Keratinocyte (primary cell): ENCODE data around the gene PAIP2B. TPM values are rescaled to one million over a fixed set of nuclear protein-coding genes. Genes with fewer than 3 reads are reported as not detected.

Source experiments
- DNase-seq: peaks from one replicate; pipeline ENCODE4 v3.0.0-alpha.2; 2011; ENCODE audit warnings: low read depth, missing footprints, low spot score
- FAIRE-seq: peaks from 2 replicates; lab custom pipeline; 2011; peaks lifted over from hg19 to GRCh38; lab: Jason Lieb, UNC
- H2AFZ ChIP-seq: 2 replicates; pipeline ENCODE4 v1.6.0; 2012; ENCODE audit warnings: low read length, control low read depth, inconsistent platforms; ENCODE audit not compliant: control insufficient read depth
- H3K27ac ChIP-seq: 2 replicates; pipeline ENCODE4 v1.5.1; 2011; ENCODE audit warnings: low read length; ENCODE audit not compliant: control insufficient read depth, insufficient read depth
- H3K27me3 ChIP-seq: 3 replicates; pipeline ENCODE4 v1.6.0; 2011; ENCODE audit warnings: low read length; ENCODE audit not compliant: control insufficient read depth, insufficient read depth; ENCODE audit errors: extremely low read depth
- H3K36me3 ChIP-seq, 2 experiments: 2 replicates in 1 of 2; 3 replicates in 1 of 2; pipeline ENCODE4 v1.5.1; 2011; ENCODE audit warnings: low read length in 2 of 2, mild to moderate bottlenecking in 1 of 2; ENCODE audit not compliant: control insufficient read depth in 2 of 2, insufficient read depth in 2 of 2; ENCODE audit errors: extremely low read depth in 1 of 2
- H3K4me1 ChIP-seq: 3 replicates; pipeline ENCODE4 v1.5.1; 2011; ENCODE audit warnings: low read length; ENCODE audit not compliant: control insufficient read depth, insufficient read depth; ENCODE audit errors: extremely low read depth
- H3K4me2 ChIP-seq: 3 replicates; pipeline ENCODE4 v1.6.0; 2011; ENCODE audit warnings: low read depth, low read length; ENCODE audit not compliant: control insufficient read depth, insufficient read depth; ENCODE audit errors: extremely low read depth
- H3K4me3 ChIP-seq, 3 experiments: fragments of 200-600 bp in 1 of 3; sonication (generic) in 1 of 3; 2 replicates in 2 of 3; 3 replicates in 1 of 3; pipeline ENCODE4 v1.5.1; 2011 to 2016; ENCODE audit warnings: low read length in 3 of 3, mild to moderate bottlenecking in 3 of 3, control low read depth in 2 of 3, inconsistent platforms in 1 of 3, low read depth in 1 of 3, mixed read lengths in 1 of 3, mixed run types in 1 of 3, moderate library complexity in 1 of 3; ENCODE audit not compliant: control insufficient read depth in 2 of 3, insufficient read depth in 2 of 3; ENCODE audit errors: extremely low read depth in 1 of 3
- H3K79me2 ChIP-seq: 2 replicates; pipeline ENCODE4 v1.6.0; 2012; ENCODE audit warnings: low read length; ENCODE audit not compliant: control insufficient read depth, insufficient read depth
- H3K9ac ChIP-seq: 3 replicates; pipeline ENCODE4 v1.6.0; 2011; ENCODE audit warnings: low read length; ENCODE audit not compliant: control insufficient read depth, insufficient read depth; ENCODE audit errors: extremely low read depth
- H3K9me1 ChIP-seq: 3 replicates; pipeline ENCODE4 v1.6.0; 2011; ENCODE audit warnings: low read length; ENCODE audit not compliant: control insufficient read depth, insufficient read depth; ENCODE audit errors: extremely low read depth
- H3K9me3 ChIP-seq: 2 replicates; pipeline ENCODE4 v1.5.1; 2012; ENCODE audit warnings: low read depth, low read length; ENCODE audit not compliant: control insufficient read depth
- H4K20me1 ChIP-seq: 3 replicates; pipeline ENCODE4 v1.6.0; 2011; ENCODE audit warnings: low read length; ENCODE audit not compliant: control insufficient read depth, insufficient read depth; ENCODE audit errors: extremely low read depth
- EZH2 ChIP-seq: IDR thresholded peaks from one replicate; pipeline ENCODE4 v1.6.1; 2012; ENCODE audit warnings: inconsistent platforms, mild to moderate bottlenecking, low read length, moderate library complexity
- dilution Hi-C: fragments of 300-500 bp; cut with MboI; formaldehyde crosslinking; loops from one replicate; pipeline ENCODE4 v1.7.0; 2020; ENCODE audit warnings: low sequenced_read_pairs; ENCODE audit not compliant: extremely low pct_ligation_motif_present
- polyA plus RNA-seq, 5 experiments: library from polyadenylated mRNA; depleted of rRNA in 3 of 5; stranded (reverse) in 3 of 5; stranded (forward) in 1 of 5; unstranded in 1 of 5; fragments of >200 nt; gene quantifications; 1 replicate in 1 of 5; 2 replicates in 3 of 5; 3 replicates in 1 of 5; pipeline versions ENCODE4 v1.2.1 to v1.2.3, GENCODE V29; 2011 to 2012; ENCODE audit warnings: missing spikeins in 2 of 5, low read depth in 1 of 5, low replicate concordance in 1 of 5
- TF ChIP-seq, protein P1 (sequence below), 3 experiments: IDR thresholded peaks in 1 of 3; conservative IDR thresholded peaks in 1 of 3; optimal IDR thresholded peaks in 1 of 3; 2 replicates in 2 of 3; 3 replicates in 1 of 3; pipeline versions ENCODE3 to v1.5.1; 2011; ENCODE audit warnings: low read length in 3 of 3, mild to moderate bottlenecking in 3 of 3, moderate library complexity in 2 of 3, control low read depth in 1 of 3, inconsistent platforms in 1 of 3; ENCODE audit not compliant: insufficient read depth in 2 of 3; ENCODE audit errors: extremely low read depth in 1 of 3

Gene PAIP2B
- polyA plus RNA-seq, 1 donor (not counting 4 experiments of a cell fraction or from before 2014, with no cell fraction given): 1.7 TPM

DNA sequence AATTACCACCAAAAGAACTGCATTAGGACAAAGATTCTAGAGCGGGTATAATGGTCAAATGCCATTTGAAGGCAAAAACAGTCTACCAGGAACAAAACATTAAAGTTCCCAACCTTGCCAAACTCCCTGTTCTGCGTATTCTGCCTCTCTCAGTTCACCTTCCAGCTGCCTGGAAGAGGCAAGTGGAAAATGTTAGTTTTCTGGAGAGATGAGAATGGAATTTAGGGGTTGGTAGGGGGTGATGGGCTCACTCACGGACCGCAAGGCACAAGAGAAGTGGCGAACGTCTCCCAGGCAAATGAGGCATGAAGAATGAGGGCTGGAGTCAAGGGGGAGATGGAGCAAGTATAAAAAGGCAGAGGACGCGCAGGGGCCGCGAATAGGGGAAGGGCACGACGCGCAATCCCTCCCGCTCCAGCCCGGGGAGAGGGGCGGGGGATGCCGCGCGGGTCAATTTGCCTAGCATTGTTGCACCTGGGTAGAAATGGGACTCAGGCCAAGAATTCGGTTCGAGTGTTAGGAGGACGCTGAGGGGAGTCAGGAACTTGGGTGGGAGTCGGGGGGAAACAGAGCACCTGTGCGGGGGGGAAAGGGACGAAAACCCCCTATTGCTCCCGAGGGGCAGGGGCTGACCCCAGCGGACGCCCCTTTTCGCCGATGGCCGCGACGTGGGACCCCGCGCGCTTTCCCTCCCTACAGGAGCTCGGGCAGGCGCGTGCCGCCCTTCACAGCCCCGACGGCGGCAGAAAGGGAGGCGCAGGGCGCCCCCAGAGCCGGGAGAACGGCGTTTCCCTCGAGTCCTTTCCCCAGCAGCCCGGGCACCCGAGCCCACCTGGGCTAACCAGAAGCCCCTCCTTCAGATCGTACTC is 573 bp downstream of the PAIP2B start:
- Histone ChIP-seq H3K4me2 (peak overlapping the region; percentile 62), H3K27ac (peak overlapping the region; percentile 25), H3K9ac (peak overlapping the region; percentile 66), H2AFZ (peak overlapping the region; percentile 100), H3K4me3 (peak overlapping the region; percentile 68 to 88 (median 72)), H3K79me2 (no peaks in the 10 kb centered on the region), H3K4me1 (peaks cover 6% of the 10 kb centered on the region), H3K9me1 (no peaks in the 10 kb centered on the region), H3K9me3 (no peaks in the 10 kb centered on the region), H3K36me3 (no peaks in the 10 kb centered on the region), H3K27me3 (no peaks in the 10 kb centered on the region), H4K20me1 (no peaks in the 10 kb centered on the region)
- no peak for DNase-seq
- dilution Hi-C loops: loop anchor here (10.0 kb wide), 1 partner anchor 68 kb away; no protein-coding TSS in a partner anchor
- no peak for FAIRE-seq
- TF ChIP-seq, protein P1, sequence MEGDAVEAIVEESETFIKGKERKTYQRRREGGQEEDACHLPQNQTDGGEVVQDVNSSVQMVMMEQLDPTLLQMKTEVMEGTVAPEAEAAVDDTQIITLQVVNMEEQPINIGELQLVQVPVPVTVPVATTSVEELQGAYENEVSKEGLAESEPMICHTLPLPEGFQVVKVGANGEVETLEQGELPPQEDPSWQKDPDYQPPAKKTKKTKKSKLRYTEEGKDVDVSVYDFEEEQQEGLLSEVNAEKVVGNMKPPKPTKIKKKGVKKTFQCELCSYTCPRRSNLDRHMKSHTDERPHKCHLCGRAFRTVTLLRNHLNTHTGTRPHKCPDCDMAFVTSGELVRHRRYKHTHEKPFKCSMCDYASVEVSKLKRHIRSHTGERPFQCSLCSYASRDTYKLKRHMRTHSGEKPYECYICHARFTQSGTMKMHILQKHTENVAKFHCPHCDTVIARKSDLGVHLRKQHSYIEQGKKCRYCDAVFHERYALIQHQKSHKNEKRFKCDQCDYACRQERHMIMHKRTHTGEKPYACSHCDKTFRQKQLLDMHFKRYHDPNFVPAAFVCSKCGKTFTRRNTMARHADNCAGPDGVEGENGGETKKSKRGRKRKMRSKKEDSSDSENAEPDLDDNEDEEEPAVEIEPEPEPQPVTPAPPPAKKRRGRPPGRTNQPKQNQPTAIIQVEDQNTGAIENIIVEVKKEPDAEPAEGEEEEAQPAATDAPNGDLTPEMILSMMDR (optimal IDR thresholded peaks at IDR 0.05 in 1 of 3, IDR thresholded peaks at IDR 0.05 in 1 of 3, conservative IDR thresholded peaks at IDR 0.05 in 1 of 3; ENCODE audit: extremely low read depth in 1 of 3, insufficient read depth in 2 of 3, low read length in 3 of 3): peak in 1 of 3 experiments; percentile 27
- no peak for TF ChIP-seq EZH2

DNA sequence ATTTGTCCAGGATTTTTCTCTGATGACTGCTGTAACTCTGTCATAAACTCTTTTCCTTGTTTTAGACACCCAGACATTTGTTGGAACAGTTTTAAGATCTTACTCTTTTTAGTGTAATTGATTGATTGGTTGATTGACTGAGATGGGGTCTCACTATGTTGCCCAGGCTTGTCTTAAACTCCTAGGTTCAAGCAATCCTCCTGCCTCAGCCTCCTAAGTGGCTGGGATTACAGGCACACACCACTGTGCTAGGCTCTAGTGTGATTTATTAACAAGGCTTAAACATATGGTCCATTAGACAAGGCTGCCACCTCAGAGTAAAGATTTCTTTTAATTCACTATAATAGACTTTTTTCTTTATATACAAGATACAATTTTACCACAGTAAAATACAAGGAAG is 2.0 kb downstream of the PAIP2B start:
- Histone ChIP-seq H3K27me3 (no peaks in the 10 kb centered on the region), H3K36me3 (no peaks in the 10 kb centered on the region), H3K4me3 (no peak overlapping the region), H3K27ac (no peak overlapping the region), H4K20me1 (no peaks in the 10 kb centered on the region), H3K4me2 (no peak overlapping the region), H3K79me2 (no peaks in the 10 kb centered on the region), H3K9me3 (no peaks in the 10 kb centered on the region), H2AFZ (no peak overlapping the region), H3K9ac (no peak overlapping the region), H3K4me1 (peaks cover 6% of the 10 kb centered on the region), H3K9me1 (no peaks in the 10 kb centered on the region)
- FAIRE-seq (no peak), DNase-seq (no peak)
- dilution Hi-C loops: loop anchor here (10.0 kb wide), 1 partner anchor 70 kb away; no protein-coding TSS in a partner anchor
- TF ChIP-seq, protein P1 (optimal IDR thresholded peaks at IDR 0.05 in 1 of 3, IDR thresholded peaks at IDR 0.05 in 1 of 3, conservative IDR thresholded peaks at IDR 0.05 in 1 of 3; ENCODE audit: extremely low read depth in 1 of 3, insufficient read depth in 2 of 3, low read length in 3 of 3): no peak
- TF ChIP-seq EZH2: no peak
